Measurements from ENCODE around the gene RHBDF2. TPM values are rescaled to one million over a fixed set of nuclear protein-coding genes. Genes with fewer than 3 reads are reported as not detected.

RHBDF2 gene
- total RNA-seq, 4 donors from 2014 or later: 33.1 to 99.0 (median 73.5) TPM

GRCh38 chr17:76491271-76492122, 9.7 kb downstream of the RHBDF2 start:
- TF ChIP-seq CTCF (IDR thresholded peaks at IDR 0.05) (no peak), POLR2A (IDR thresholded peaks at IDR 0.05) (no peak), EP300 (IDR thresholded peaks at IDR 0.05) (no peak)
- no peaks in the 10 kb centered on the region for H3K27me3 ChIP-seq
- DNase-seq (ENCODE audit: low spot score in 2 of 2): no peak
- H3K4me3 ChIP-seq: no peak overlapping the region
- H3K4me1 ChIP-seq: peaks cover 0 to 43% (median 31%) of the 10 kb centered on the region in 4 donors
- WGBS, 2 donors: 84 to 87% methylated on average over 12 to 16 of the region's 17 CpGs
- peak overlapping the region in 3 of 4 donors; percentile 82 to 93 (median 89) for H3K27ac ChIP-seq
- no peaks in the 10 kb centered on the region for H3K9me3 ChIP-seq
- peaks cover 0 to 6% (median 0%) of the 10 kb centered on the region in 3 donors for H3K36me3 ChIP-seq

- H3K27me3 ChIP-seq: no peaks in the 10 kb centered on the region
- TF ChIP-seq CTCF (IDR thresholded peaks at IDR 0.05) (no peak), EP300 (IDR thresholded peaks at IDR 0.05) (no peak), POLR2A (IDR thresholded peaks at IDR 0.05) (no peak)
- H3K4me3 ChIP-seq: no peak overlapping the region
- peak overlapping the region in 3 of 4 donors; percentile 53 to 93 (median 89) for H3K27ac ChIP-seq
- no peaks in the 10 kb centered on the region for H3K9me3 ChIP-seq
- H3K4me1 ChIP-seq: peaks cover 0 to 43% (median 27%) of the 10 kb centered on the region in 4 donors
- peaks cover 0 to 6% (median 0%) of the 10 kb centered on the region in 3 donors for H3K36me3 ChIP-seq
- 64 to 72% methylated on average over 6 to 10 of the region's 10 CpGs for WGBS, 2 donors
- no peak for DNase-seq (ENCODE audit: low spot score in 2 of 2)
Measured at GRCh38 chr17:76490112-76490710, 11.0 kb downstream of the RHBDF2 start.

- no peaks in the 10 kb centered on the region for H3K9me3 ChIP-seq
- DNase-seq (ENCODE audit: low spot score in 2 of 2): no peak
- peak overlapping the region in 1 of 4 donors; percentile 37 for H3K27ac ChIP-seq
- no peak for TF ChIP-seq CTCF (IDR thresholded peaks at IDR 0.05)
- no peak for TF ChIP-seq EP300 (IDR thresholded peaks at IDR 0.05)
- TF ChIP-seq POLR2A (IDR thresholded peaks at IDR 0.05): no peak
- H3K36me3 ChIP-seq: peaks cover 0 to 6% (median 0%) of the 10 kb centered on the region in 3 donors
- no peaks in the 10 kb centered on the region for H3K27me3 ChIP-seq
- peaks cover 0 to 26% (median 9%) of the 10 kb centered on the region in 4 donors for H3K4me1 ChIP-seq
- 92 to 95% methylated on average over 22 of the region's 22 CpGs for WGBS, 2 donors
- no peak overlapping the region for H3K4me3 ChIP-seq
Measured at GRCh38 chr17:76487451-76488192, 13.6 kb downstream of the RHBDF2 start.

- WGBS, 2 donors: 22 to 45% methylated on average over 11 of the region's 11 CpGs
- H3K4me3 ChIP-seq: no peak overlapping the region
- H3K36me3 ChIP-seq: peaks cover 0 to 6% (median 0%) of the 10 kb centered on the region in 3 donors
- H3K4me1 ChIP-seq: peaks cover 0 to 21% (median 7%) of the 10 kb centered on the region in 4 donors
- H3K27ac ChIP-seq: peak overlapping the region in 2 of 4 donors; percentile 67 to 71
- H3K27me3 ChIP-seq: no peaks in the 10 kb centered on the region
- H3K9me3 ChIP-seq: no peaks in the 10 kb centered on the region
- no peak for TF ChIP-seq POLR2A (IDR thresholded peaks at IDR 0.05)
- TF ChIP-seq EP300 (IDR thresholded peaks at IDR 0.05): peak; percentile 83 to 94
- TF ChIP-seq CTCF (IDR thresholded peaks at IDR 0.05): no peak
- peak in 1 of 2 donors; percentile 57 for DNase-seq (ENCODE audit: low spot score in 2 of 2)
Measured at GRCh38 chr17:76485569-76485968, 15.7 kb downstream of the RHBDF2 start.
